Activated CD4-positive, alpha-beta T cell treated with anti-CD3 and anti-CD28 coated beads, Interleukin-2, amount 50 U/mL, for 1 hour (primary cell): ENCODE data around the gene FKBP1A.

Experiments
- DNase-seq: peaks from one replicate; pipeline ENCODE4 v3.0.0-alpha.2; 2020

FKBP1A gene

DNA sequence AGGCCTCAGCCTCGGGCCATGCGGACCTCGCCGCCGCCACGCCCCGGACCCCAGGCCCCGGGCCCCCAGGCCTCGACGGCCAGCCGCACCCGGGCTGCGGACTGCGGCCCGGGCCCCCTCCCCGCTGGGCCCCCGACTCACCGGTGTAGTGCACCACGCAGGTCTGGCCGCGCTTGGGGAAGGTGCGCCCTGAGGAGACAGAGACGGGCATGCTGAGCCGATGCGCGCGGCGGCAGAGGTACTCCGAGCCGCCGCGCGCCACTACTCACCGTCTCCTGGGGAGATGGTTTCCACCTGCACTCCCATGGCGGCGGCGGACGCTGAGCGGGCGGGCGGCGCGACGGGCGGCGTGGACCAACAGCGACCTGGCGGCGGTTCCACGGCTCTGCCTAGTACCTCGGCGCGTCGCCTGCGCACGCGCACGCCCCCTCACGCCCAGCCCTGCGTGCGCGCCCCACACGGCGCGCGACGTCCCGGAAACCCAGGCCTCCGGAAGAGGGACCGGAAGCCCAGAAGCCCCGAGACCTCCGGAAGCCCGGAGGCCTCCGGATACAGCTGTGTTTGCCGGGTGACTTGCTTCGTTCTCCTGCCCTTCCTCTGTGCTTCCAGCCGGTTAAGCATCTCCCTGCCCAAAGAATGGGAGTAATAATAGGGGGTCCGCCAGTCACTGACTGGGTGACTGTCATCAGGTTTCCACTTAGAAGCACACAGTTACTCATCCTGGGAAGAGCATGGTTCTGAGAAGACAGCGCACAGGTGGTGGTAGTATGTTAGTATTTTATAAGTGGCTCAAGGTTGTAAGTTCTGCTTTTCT is at the start of gene FKBP1A:
Gene FKBP1A, minus strand, starts transcription at position 362 of the 814 bp plus-strand sequence. Its CDS starts 56 bp downstream, at position 306.
- DNase-seq, result peak; percentile 88

DNA sequence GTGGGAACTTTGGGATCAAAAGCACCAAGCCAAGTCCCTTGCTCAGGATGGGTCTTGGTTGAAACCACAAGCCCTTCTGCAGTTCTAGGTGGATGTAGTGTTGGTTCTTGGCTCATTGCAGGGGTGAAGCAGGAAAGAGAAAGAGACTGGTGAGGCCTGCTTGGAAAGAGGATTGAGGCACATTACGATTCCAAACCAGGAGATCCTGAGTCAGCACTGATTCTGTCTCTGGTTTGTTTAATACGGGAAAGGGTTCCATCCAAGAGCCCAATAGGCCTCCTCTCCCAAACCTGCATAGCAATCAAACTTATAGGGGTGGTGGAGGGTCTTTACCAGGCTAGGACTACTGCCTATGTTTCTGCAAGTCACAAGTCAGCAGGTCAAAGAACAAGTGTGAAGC is 49.5 kb upstream of the FKBP1A start:
- DNase-seq, result no peak

DNA sequence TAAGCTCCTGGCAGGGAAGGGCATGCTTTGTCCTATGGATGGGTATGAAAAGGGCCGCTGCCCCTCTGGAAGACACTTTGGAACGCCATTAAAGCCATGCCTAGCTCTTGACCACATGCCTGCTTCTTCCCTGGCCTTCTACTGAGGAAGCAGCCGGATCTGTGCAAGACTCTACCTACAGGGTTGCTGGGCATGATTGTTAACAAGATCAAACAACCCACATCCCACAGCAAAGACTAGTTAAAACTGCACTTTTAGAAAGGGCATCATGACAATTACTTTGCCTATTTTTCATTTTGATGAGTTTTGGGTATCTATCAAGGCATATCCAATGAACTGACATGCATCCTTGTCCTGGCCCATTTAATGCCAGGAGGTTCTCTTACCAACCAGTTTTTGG is 48.3 kb upstream of the FKBP1A start:
- DNase-seq, result no peak

DNA sequence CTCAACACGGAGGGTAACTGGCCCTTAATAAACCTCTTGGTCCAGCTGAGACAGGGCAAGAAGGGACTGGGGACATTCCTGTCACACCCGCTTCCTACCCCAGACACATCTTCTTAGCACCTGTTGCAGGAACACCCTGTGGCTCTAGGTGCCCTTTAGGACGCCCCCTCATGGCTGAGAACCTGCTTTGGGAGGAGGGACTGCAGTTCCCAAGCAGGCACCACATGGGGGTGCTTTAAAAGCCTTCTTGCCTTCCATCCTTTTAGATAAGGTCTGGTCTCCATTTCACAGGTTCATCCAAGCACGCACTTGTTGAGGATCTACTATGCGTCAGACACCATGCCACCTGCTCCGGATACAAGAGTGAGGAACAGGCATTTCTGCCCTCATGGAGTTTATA is 47.2 kb upstream of the FKBP1A start:
- peak; percentile 10 for DNase-seq

DNA sequence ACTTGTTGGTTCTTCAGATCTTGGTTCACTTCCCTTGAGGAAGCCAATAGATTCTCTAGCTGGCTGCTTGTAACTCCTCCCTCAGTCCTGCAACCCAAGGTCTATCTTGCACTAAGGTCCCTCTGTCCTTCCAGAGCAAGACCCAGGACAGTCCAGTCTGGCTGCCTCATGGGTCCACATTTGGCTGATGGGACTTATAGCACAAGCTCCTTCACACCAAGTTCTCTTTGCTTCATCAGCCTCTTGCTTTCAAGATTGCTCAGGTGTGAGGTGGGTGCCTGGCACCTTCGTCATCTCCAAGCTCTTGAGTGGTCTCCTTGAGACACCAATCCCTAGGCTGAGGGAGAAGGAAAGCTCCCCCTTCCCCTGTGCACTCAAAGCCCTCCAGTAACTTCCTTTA is 45.5 kb upstream of the FKBP1A start:
- no peak for DNase-seq

DNA sequence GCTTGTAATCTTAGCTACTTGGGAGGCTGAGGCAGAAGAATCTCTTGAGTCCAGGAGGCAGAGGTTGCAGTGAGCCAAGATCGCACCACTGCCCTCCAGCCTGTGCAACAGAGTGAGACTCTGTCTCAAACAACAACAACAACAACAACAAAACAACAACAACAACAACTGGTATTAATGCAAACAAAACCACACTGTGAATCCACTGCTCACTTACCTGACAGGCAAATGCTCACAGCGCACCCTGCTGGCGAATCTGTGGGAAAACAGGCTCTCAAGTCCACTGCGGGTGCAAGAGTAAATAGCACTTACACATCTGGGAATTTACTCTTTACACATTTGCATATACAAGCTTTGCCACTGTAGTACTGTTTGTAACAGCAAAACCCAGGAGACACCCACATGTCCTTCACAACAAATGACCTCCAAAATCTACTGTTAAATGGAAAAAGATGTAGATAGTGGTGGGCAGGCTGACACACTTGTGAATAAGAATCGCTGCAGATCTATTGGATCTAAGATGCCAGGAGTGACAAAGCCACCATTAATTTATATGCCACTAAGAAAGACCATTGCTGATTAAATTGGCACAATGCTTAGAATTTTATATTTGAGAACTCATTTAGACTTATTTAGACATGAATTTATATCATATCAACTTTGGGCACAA is 44.5 kb upstream of the FKBP1A start:
- DNase-seq, result peak; percentile 82

DNA sequence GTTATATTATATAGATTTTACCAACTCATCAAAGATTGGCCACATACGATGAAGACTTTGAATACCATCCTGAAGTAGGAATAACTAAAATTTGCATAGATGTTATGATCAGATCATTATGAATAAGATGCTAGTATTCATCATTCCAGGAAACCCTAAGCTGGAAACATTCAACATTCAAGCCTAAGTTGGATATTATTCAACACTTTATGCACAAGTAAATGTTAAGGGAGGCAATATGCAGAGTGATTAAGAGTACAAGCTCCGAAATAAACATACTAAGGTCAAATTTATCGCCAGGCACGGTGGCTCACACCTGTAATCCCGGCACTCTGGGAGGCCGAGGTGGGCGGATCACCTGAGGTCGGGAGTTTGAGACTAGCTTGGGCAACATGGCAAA is 43.4 kb upstream of the FKBP1A start:
- DNase-seq, result no peak

DNA sequence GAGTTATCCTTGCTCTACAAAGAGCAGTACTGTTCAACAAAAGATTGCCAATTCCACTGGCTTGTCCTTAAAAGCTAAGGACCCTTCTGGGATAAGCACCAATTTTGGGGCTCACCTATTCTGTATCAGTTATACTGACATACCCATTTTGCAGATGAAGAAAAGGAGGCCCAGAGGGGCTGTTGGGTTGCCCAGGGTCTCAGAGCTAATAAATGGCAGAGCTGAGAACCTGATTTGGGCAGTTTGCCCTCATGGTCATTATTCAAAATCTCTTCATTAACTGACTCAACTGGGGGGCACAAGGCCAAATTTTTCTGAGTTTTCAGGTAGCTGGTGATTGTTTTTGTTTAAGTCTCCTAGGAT is 42.5 kb upstream of the FKBP1A start:
- DNase-seq, result no peak

DNA sequence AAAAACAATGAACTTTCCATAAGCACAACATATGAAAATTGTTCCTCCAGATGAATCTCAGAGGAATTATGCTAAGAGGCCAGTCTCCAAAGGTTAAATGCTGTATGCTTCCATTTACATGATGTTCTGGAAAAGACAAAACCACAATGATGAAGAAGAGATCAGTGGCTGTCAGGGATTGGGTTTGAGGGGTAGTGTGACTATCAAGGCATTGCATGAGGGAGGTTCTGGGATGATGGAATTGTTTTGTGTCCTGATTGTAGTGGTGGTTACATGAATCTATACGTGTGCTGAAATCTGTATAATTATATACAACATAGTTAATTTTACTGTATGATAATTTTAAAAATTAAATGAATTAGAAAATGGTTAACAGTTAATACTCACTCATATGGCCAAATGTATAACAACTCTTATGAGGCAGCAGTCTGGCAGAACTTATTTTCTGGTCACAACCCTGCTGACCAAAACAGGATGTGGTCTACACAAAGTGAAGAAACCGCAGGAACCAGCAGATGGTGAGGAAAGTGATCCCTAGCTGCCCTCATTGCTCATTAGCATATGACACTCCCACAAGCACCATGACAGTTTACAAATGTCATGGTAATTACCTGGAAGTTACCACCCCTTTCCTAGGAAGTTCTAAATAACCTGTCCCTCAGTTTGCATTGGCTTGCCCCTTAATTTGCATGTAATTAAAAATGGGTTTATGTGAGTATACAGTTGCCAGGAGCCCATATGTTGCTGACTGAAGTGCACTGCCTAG is 41.9 kb upstream of the FKBP1A start:
- peak; percentile 26 for DNase-seq

DNA sequence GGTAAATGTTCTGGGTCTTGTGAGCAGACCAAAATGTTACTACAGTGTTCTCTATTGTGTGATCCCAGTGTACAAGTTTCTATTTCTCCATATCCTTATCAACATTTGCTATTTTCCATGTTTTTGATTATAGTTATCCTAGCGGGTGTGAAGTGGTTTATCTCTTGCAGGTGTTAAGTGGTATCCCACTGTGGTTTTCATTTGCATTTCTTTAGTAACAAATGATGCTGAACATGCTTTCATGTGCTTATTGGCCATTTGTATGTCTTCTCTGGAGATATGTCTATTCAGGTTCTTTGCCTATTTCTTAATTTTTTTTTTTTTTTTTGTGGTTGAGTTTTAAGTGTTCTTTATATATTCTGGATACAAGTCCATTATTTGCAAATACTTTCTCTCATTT is 38.3 kb upstream of the FKBP1A start:
- no peak for DNase-seq

DNA sequence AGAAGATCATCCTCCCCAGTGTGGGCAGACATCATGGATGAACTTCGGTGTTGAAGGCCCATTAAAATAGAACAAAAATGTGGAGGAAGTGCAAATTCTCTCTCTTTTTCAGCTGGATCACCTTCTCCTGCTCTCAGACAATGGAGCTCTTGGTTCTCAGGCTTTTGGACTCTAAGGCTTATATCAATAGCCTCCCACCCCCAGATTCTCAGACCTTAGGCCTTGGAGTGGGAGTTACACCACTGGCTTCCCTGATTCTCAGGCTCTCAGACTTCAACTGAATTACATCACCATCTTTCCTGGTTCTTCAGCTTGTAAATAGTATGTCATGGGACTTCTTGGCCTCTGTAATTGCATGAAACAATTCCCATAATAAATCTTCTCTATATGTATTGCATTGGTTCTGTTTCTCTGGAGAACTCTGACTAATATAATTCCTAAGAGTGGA is 37.2 kb upstream of the FKBP1A start:
- no peak for DNase-seq

DNA sequence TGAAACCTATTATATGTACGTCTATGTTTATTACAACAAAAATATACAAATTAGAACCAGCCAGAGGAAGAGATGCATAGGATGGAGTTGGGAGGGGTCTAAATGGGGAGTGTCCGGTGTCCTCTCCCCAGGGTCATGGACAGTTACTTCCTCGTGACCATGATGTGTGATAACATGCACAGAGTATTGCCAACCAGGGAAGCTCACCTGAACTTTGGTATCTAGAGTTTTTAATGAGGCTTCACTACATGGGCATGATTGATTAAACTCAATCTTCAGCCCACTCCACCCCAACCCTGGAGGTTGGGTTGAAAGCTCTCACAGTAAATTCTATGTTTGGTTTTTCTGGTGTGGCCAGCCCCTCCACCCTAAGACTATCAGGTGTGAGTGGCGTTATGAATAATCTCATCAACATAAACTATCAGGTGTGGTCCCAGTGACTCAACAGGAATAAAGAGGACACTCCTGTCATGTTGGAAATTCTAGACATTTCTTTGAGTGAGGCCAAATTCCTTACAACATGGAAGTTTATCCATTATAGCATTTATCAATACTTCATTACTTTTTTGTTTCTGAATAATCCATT is 36.4 kb upstream of the FKBP1A start:
- no peak for DNase-seq

DNA sequence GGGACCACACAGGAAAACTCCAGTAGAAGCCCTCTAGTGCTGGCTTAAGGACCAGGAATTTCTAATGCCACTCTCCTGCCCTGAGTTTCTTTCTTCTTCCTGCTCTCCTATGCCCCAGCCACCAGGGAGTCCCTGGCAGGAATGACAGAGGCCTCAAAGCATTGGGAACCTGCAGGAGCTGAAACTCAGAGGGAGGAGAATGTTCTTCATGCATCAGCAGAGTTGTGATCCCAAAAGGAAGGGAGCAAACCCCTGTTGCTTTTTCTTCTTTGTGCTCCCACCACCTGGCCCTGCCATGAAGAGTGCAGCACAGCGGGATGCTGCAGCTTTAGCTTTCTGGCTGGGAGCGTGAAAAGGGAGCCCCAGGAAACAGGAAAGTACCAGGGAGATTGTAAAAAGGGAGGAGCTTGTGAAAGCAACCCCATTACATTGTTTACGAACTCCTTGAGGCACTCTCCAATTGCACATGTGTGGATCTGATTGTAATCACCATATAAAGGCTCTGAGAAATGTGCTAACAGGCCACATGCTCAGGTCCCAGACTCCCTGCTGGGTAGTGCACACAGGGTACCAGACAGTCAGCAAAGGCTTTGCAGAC is 34.7 kb upstream of the FKBP1A start:
- no peak for DNase-seq

DNA sequence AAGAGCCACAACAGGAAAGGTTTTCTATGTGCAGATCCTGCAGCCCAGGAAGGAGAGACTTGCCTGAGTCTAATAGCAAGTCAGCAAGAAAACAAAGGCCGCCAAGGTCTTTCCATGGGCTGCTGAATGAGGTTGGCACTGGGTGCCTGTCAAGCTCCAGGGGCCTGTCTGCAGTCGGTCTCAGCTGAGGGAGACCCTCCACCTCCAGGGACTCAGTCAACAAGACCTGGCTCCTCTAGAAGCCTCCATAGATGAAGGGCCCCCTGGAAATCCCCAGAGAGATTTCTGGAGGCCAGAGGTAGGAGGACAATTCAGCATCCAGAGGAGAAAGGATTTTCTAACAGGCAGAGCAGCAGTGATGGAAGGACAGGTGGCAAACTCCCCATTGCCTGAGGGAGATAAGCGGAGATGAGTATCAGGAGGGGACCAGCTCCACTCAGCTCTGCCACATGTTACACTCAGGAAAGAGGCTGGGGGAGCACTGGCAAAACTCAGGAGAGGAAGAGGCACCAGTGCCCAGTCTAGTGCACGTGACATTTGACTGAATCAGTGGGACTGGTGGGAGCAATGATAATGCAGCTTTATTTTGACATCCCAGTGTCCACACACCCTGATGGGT is 33.5 kb upstream of the FKBP1A start:
- DNase-seq, result no peak

DNA sequence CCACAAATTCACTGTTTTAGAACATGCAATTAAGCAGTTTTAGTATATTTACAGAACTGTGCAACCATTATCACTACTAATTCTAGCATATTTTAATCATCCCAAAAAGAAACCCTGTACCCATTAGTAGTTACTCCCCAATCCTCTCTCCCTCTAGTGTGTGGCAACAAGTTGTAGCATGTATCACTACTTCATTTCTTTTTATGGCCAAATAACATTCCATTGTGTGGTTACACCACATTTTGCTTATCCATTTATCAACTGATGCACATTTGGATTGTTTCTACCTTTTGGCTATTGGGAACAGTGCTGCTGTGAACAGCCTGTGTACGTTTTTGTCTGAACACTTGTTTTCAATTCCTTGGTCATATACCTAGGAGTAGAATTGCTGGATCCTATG is 31.5 kb upstream of the FKBP1A start:
- no peak for DNase-seq

DNA sequence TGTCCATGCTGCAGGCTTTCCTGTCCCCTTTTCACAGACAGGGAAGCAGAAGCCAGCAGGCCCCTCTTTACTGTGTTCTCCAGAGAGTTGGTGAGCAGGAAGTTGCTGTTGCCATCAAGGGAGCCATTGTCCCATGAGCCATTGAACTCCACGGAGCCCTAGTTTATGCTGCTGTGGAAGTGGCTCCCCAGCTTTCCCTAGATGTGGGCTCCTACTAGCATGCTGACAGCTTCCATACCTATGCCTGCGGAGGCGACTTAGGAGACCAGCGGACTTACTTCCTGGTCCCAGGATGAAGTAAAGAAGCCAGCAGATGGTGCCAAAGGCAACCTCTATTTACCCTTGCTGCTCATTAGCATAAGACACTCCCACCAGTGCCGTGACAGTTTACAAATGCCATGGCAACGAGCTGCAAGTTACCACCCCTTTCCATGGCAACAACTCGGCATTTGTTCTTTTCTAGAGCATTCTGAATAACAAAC is 30.8 kb upstream of the FKBP1A start:
- DNase-seq, result no peak

DNA sequence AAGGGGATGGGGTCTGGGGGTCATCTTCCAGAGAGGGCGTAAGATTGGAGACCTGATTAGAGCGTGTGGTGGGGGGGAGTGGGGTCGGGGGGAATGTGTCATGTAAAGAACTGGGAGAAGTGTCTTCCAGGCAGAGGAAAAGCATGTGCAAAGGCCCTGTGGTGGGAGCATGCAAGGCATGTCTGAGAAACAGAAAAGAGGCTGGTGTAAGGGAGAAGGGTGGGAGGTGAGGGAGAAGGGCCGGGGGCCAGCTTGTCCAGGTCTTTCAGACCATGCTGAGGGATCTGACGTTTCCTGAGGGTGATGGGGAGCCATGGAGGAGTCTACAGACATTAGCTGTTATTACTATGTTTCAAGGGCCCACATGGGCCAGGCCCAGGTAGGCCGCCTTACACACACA is 30.4 kb upstream of the FKBP1A start:
- no peak for DNase-seq

DNA sequence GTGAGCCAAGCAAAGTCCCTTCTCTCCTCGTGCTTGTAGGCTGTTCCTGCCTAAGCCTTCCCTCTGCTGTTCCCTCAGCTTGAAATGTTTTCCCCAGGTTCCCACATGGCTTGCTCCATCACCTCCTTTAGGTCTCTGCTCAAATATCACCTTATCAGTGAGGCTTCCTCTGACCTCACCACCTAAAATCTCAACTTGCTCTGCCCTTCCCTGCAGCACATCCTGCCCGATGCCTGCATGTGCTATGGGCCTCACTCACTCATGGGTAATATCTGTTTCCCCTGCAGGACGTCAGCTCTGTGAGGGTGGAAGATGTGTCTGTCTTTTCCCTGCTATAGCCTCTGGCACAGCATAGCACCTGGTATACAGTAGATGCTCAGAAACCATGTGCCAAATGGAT is 29.9 kb upstream of the FKBP1A start:
- DNase-seq, result no peak

DNA sequence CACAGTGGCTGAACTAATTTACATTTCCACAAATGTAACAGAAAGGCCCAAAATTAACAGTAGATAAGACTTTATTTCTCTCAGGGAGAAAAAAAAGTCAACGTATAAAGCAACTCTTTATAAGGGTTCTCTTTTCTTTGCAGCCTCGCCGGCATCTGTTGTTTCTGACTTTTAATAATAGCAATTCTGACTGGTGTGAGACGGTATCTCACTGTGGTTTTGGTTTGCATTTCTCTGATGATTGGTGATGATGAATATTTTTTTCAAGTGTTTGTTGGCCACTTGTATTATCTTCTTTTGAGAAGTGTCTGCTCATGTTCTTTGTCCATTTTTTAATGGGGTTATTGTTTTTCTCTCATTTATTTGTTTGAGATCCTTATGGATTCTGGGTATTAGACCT is 27.2 kb upstream of the FKBP1A start:
- DNase-seq, result no peak

DNA sequence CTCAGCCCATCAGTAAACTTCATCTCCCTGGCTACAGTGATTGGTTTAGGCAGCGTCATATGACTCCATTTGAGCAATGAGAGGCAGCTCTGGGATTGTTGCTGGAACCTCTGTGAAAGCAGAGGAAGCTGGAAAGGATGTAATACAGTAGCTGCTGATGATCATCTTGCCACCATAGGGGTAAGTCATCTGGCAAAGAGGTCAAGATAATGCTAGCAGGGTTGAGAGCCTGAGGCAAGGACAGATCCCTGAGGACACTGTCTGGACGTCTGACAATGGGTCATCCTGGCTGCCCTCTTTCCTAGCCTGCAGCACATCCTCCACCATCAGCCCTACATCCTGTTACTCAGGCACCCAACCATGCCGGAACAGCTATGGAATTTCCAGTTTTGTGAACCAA is 25.5 kb upstream of the FKBP1A start:
- DNase-seq, result no peak

DNA sequence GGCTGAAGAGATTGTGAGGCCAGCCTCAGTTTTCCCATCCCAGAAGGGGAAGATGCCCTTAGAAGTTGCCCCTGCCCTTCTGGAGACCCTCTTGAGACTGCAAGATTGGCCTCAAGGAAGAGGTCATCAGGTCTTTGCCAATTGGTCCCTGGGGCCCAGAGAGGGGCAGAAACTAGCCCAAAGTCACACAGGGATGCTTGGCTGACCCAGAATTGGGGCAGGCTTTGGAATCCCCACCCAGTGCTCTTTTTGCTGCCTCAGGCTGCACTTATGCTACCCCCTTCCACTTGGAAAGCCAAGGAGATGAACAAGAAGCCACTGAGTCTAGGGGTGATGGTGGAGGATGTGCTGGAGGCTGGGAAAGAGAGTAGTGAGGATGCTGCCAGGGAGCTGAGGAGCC is 24.9 kb upstream of the FKBP1A start:
- no peak for DNase-seq

DNA sequence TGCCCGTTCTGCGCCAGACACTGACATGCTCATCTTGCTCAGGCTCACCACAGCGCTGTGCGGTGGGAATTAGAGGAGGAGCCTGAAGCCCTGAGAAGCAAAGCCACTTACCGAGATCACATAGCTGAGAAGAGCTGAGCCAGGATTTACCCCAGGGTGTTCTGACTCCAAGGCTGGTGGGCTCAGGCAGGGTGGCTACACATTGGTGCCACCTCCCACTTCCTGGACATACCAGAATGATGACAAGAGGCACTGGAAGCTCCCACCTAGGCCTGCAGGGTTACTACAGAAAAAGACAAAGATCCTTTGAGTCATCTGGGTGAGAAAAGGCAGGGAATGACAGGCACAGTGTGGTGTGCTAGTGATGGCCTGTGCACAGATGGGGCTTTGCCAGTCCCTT is 24.4 kb upstream of the FKBP1A start:
- DNase-seq, result no peak
